ENCODE measurements around the gene SPATA31D4.
"Not testable (repeated sequence)": the region's sequence is repeated elsewhere in the genome, so short reads cannot be mapped to it uniquely, and the experiment has no call there.

SPATA31D4 gene

DNA sequence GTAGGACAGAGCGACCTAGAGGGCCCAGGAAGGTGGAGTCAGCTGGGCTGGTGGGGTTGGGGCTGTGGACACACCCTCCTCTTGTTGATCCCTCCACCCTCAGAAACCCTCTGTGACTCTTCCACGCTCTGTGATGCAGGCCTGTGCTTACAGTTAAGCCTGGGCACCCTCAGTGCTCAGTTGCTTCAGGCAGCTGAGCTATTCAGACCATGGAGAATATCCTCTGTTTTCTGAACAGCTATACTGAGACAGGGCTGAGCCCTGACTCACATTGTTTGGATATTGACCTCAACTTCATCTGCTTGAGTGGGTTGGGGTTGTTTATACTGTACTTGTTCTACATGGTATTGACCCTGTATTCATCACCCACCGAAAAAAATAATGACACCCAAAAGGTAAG, at the start of gene SPATA31D4:
Gene SPATA31D4 (plus strand): TSS at position 124 of the 400 bp plus-strand sequence. CDS start 86 bp downstream, at position 210.
- not testable (repeated sequence) for H3K36me3 ChIP-seq (ENCODE audit: insufficient read depth, low read length); H3K9me3 ChIP-seq (ENCODE audit: control insufficient read depth, insufficient read depth, low read length); H3K9ac ChIP-seq (ENCODE audit: low read depth, low read length); H3K4me1 ChIP-seq (ENCODE audit: insufficient read depth, low read length)

DNA sequence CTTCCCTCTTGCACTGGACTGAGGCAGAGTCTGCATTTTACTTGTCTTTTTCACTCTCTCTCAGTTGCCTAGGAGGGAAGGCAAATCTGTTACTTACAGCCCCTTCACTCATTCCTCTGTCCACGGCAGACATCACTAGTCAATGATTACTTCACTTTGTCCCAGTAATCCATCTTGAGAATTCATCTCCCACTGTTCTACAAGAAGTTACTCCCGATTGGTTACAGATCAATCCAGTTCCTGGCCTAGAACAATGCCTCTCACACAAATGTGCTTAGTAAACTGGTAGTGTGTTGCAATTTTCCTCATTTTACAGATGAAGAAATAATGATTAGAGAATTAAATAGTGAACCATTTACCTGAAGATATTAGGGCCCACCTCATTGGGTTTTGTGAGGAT, 49.7 kb upstream of the SPATA31D4 start:
- Histone ChIP-seq H3K9me3 (ENCODE audit: control insufficient read depth, insufficient read depth, low read length) (no peaks in the 10 kb centered on the region), H3K4me1 (ENCODE audit: insufficient read depth, low read length) (no peaks in the 10 kb centered on the region), H3K9ac (ENCODE audit: low read depth, low read length) (no peak overlapping the region), H3K36me3 (ENCODE audit: insufficient read depth, low read length) (no peaks in the 10 kb centered on the region)

GRCh38 chr9:81879501-81879916, 48.7 kb upstream of the SPATA31D4 start:
- H3K36me3 ChIP-seq (ENCODE audit: insufficient read depth, low read length), result no peaks in the 10 kb centered on the region
- no peaks in the 10 kb centered on the region for H3K9me3 ChIP-seq (ENCODE audit: control insufficient read depth, insufficient read depth, low read length)
- H3K4me1 ChIP-seq (ENCODE audit: insufficient read depth, low read length), result no peaks in the 10 kb centered on the region
- no peak overlapping the region for H3K9ac ChIP-seq (ENCODE audit: low read depth, low read length)

DNA sequence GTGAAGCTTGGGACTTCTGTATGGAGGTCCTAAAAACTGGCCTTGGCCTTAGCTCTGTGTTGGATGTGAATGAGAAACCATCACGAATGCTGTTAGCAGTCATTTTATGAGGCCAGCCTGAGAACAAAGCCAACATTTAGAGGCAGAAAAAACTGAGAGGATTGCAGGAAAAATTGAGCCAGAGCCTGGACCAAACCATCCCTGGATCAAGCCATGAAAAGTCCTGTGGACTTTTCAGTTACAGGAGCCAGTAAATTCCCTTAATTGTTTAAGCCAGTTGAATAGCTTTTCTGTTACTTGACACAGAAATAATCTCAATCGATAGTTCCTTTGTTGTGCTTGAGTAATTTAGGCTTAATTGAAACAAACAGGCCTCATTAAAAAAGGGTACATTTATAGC, 42.6 kb upstream of the SPATA31D4 start:
- H3K36me3 ChIP-seq (ENCODE audit: insufficient read depth, low read length), result no peaks in the 10 kb centered on the region
- no peaks in the 10 kb centered on the region for H3K9me3 ChIP-seq (ENCODE audit: control insufficient read depth, insufficient read depth, low read length)
- H3K4me1 ChIP-seq (ENCODE audit: insufficient read depth, low read length), result no peaks in the 10 kb centered on the region
- H3K9ac ChIP-seq (ENCODE audit: low read depth, low read length), result no peak overlapping the region

- Histone ChIP-seq H3K9ac (ENCODE audit: low read depth, low read length) (no peak overlapping the region), H3K9me3 (ENCODE audit: control insufficient read depth, insufficient read depth, low read length) (no peaks in the 10 kb centered on the region), H3K36me3 (ENCODE audit: insufficient read depth, low read length) (no peaks in the 10 kb centered on the region), H3K4me1 (ENCODE audit: insufficient read depth, low read length) (no peaks in the 10 kb centered on the region)
These were observed 41.6 kb upstream of the SPATA31D4 start for GRCh38 chr9:81886665-81887064.

- Histone ChIP-seq H3K4me1 (ENCODE audit: insufficient read depth, low read length) (no peaks in the 10 kb centered on the region), H3K36me3 (ENCODE audit: insufficient read depth, low read length) (no peaks in the 10 kb centered on the region), H3K9me3 (ENCODE audit: control insufficient read depth, insufficient read depth, low read length) (no peaks in the 10 kb centered on the region), H3K9ac (ENCODE audit: low read depth, low read length) (no peak overlapping the region)
These were observed 38.1 kb upstream of the SPATA31D4 start for GRCh38 chr9:81890104-81890503.

- H3K9ac ChIP-seq (ENCODE audit: low read depth, low read length), result no peak overlapping the region
- H3K4me1 ChIP-seq (ENCODE audit: insufficient read depth, low read length), result no peaks in the 10 kb centered on the region
- H3K9me3 ChIP-seq (ENCODE audit: control insufficient read depth, insufficient read depth, low read length), result no peaks in the 10 kb centered on the region
- no peaks in the 10 kb centered on the region for H3K36me3 ChIP-seq (ENCODE audit: insufficient read depth, low read length)
These were observed 35.8 kb upstream of the SPATA31D4 start for GRCh38 chr9:81892440-81892839.

DNA sequence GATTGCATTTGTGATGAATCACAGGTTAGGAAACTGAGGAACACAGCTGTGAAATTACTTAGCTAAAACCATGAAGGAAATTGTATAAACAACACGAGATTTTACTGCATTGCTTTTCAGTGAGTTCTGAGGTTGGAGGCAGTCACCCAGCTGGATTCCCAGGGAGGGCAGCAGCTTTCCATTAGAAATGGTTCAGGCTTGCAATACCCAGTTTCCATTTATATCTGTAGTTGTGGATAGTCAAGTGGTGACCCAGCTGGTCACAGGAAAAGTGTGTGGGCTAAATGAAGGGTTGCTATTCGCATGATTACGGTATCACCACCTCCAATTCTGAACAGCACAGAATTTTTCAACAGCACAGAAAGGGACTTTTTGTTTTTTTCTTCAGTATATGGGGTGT, 34.3 kb upstream of the SPATA31D4 start:
- Histone ChIP-seq H3K9me3 (ENCODE audit: control insufficient read depth, insufficient read depth, low read length) (no peaks in the 10 kb centered on the region), H3K4me1 (ENCODE audit: insufficient read depth, low read length) (no peaks in the 10 kb centered on the region), H3K36me3 (ENCODE audit: insufficient read depth, low read length) (no peaks in the 10 kb centered on the region), H3K9ac (ENCODE audit: low read depth, low read length) (no peak overlapping the region)

GRCh38 chr9:81894891-81895290, 33.3 kb upstream of the SPATA31D4 start:
- no peaks in the 10 kb centered on the region for H3K9me3 ChIP-seq (ENCODE audit: control insufficient read depth, insufficient read depth, low read length)
- no peaks in the 10 kb centered on the region for H3K36me3 ChIP-seq (ENCODE audit: insufficient read depth, low read length)

DNA sequence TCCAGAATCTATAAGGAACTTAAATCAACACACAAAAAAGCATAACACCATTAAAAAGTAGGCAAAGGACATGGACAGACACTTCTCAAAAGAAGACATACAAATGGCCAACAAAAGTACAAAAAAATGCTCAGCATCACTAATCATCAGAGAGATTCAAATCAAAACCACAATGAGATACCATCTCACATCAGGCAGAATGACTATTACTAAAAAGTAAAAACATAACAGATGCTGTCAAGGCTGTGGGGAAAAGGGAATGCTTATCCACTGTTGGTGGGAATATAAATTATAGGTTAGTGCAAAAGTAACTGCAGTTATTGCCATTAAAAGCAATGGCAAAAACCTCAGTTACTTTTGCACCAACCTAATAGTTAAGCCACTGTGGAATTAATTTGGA, 32.2 kb upstream of the SPATA31D4 start:
- Histone ChIP-seq H3K4me1 (ENCODE audit: insufficient read depth, low read length) (no peaks in the 10 kb centered on the region), H3K9me3 (ENCODE audit: control insufficient read depth, insufficient read depth, low read length) (no peaks in the 10 kb centered on the region), H3K36me3 (ENCODE audit: insufficient read depth, low read length) (no peaks in the 10 kb centered on the region), H3K9ac (ENCODE audit: low read depth, low read length) (no peak overlapping the region)

More at GRCh38 chr9:81894891-81895290, 33.3 kb upstream of the SPATA31D4 start:
- Histone ChIP-seq H3K9ac (ENCODE audit: low read depth, low read length) (no peak overlapping the region), H3K4me1 (ENCODE audit: insufficient read depth, low read length) (no peaks in the 10 kb centered on the region)

DNA sequence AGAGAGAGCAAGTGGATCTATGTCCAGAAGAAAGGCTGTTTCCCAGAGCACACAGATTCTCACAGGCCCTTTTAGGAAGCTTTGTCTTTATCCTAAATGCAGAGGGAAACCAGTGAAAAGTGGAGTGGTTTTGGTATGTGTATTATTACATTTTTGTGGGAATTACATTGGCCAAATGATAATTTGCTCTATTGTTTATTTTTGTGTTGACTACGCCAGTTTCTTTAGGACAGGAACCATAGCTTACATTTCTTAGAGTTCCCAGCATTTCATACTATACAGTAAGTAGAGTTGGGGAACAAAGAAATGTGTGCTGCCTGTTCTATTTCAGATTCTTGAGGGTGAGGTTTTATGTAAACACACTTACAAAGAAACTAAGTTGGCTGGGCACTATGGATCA, 29.4 kb upstream of the SPATA31D4 start:
- H3K4me1 ChIP-seq (ENCODE audit: insufficient read depth, low read length), result no peaks in the 10 kb centered on the region
- H3K36me3 ChIP-seq (ENCODE audit: insufficient read depth, low read length), result no peaks in the 10 kb centered on the region
- no peak overlapping the region for H3K9ac ChIP-seq (ENCODE audit: low read depth, low read length)
- H3K9me3 ChIP-seq (ENCODE audit: control insufficient read depth, insufficient read depth, low read length), result no peaks in the 10 kb centered on the region

DNA sequence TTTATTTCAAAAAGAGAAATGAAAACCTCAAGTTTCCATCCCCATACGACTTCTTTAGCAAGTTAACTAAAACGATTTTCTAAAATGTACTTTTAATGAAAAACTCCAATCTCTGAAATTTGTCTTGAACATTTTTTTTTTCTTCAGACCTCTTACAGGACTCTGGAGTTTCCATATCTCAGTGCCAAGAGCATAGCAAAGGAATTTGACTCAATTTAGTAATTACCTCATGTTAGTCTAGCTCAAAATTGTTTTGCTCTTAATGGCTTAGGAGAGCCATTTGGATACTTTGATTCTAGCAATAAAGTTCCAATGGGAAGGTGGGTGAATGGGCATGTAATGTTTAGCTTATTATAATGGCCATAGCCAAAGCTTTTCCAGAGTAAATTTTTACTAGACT, 26.0 kb upstream of the SPATA31D4 start:
- no peaks in the 10 kb centered on the region for H3K4me1 ChIP-seq (ENCODE audit: insufficient read depth, low read length)
- H3K36me3 ChIP-seq (ENCODE audit: insufficient read depth, low read length), result no peaks in the 10 kb centered on the region
- H3K9me3 ChIP-seq (ENCODE audit: control insufficient read depth, insufficient read depth, low read length), result no peaks in the 10 kb centered on the region
- H3K9ac ChIP-seq (ENCODE audit: low read depth, low read length), result no peak overlapping the region

DNA sequence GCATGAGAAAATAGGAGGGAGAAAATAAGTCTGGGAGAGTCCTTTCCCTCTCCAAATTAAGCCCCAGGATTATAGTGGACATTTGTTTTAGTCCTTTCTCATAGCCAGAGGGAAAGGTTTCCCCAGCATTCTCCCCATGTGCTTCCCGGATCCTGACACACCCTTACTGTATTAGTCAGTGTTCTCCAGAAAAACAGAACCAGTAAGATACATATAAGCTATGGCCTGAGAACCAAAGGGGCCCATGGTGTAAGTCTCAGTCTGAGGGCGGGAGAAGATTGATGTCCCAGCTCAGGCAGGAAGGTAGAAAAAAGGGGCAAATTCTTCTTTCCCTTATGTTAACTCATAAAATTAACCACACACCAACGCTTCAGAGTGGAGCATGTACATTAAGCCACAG, 25.6 kb upstream of the SPATA31D4 start:
- Histone ChIP-seq H3K36me3 (ENCODE audit: insufficient read depth, low read length) (no peaks in the 10 kb centered on the region), H3K9ac (ENCODE audit: low read depth, low read length) (no peak overlapping the region), H3K9me3 (ENCODE audit: control insufficient read depth, insufficient read depth, low read length) (no peaks in the 10 kb centered on the region), H3K4me1 (ENCODE audit: insufficient read depth, low read length) (no peaks in the 10 kb centered on the region)

DNA sequence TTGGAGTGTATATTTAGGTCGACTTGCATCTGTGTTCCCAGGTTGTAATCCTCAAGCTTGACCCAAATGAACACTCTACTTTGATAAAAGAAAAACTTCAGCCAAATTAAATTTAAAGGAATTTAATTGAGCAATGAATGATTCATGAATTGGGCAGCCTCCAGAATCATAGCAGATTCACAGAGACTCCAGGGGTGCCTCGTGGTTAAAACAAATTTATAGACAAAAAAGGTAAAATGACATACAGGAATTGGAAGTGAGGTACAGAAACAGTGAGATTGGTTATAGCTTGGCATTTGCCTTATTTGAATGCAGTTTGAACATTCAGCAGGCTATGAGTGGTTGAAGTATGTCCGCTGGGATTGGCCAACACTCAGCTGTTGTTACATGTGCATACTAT, 21.6 kb upstream of the SPATA31D4 start:
- Histone ChIP-seq H3K36me3 (ENCODE audit: insufficient read depth, low read length) (no peaks in the 10 kb centered on the region), H3K9ac (ENCODE audit: low read depth, low read length) (no peak overlapping the region), H3K9me3 (ENCODE audit: control insufficient read depth, insufficient read depth, low read length) (no peaks in the 10 kb centered on the region)

GRCh38 chr9:81912135-81912534, 16.1 kb upstream of the SPATA31D4 start:
- Histone ChIP-seq H3K36me3 (ENCODE audit: insufficient read depth, low read length) (no peaks in the 10 kb centered on the region), H3K4me1 (ENCODE audit: insufficient read depth, low read length) (no peaks in the 10 kb centered on the region), H3K9me3 (ENCODE audit: control insufficient read depth, insufficient read depth, low read length) (no peaks in the 10 kb centered on the region), H3K9ac (ENCODE audit: low read depth, low read length) (no peak overlapping the region)

More for the DNA sequence above, 21.6 kb upstream of the SPATA31D4 start:
- no peaks in the 10 kb centered on the region for H3K4me1 ChIP-seq (ENCODE audit: insufficient read depth, low read length)
